ENCODE results near the gene EIF2B1. TPM values are rescaled to one million over a fixed set of nuclear protein-coding genes. Genes with fewer than 3 reads are reported as not detected.

Gene EIF2B1
- total and polyA plus RNA-seq, 7 donors = 23.1 to 155 (median 102) TPM

DNA sequence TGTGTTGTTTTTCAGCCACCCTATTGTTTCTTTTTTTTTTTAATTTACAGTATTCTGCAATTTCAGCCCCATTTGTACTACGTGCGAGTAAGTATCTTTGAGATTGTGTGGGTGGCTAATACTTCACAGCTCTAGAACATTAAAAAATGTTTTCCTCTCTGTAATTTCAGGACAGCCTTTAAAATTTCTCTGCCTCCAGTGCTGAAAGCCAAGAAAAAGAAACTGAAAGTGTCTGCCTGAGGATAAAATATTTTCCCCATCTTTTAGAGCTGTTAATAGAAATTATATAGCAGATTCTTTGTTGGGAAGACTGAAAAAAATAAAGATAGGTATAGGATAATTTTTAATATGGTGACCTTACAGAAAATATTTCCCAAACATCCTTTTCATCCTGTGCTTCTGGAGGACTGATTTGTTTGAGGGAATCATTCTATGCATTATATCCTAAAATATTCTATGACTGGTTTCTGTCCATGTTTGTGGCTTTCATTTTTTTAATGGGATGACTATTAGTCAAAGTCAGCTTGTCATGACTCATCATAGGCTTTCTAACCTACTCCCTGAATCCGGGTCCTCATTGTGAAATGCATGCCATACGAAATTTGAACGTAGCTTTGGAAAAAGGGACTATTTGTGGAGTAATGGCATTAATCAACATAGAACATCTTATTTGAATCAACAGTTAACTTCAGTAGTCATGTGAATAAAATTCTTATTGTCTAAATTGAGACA lies 26.7 kb upstream of the EIF2B1 start:
- no peak overlapping the region for H3K27ac ChIP-seq
- TF ChIP-seq, protein P1, sequence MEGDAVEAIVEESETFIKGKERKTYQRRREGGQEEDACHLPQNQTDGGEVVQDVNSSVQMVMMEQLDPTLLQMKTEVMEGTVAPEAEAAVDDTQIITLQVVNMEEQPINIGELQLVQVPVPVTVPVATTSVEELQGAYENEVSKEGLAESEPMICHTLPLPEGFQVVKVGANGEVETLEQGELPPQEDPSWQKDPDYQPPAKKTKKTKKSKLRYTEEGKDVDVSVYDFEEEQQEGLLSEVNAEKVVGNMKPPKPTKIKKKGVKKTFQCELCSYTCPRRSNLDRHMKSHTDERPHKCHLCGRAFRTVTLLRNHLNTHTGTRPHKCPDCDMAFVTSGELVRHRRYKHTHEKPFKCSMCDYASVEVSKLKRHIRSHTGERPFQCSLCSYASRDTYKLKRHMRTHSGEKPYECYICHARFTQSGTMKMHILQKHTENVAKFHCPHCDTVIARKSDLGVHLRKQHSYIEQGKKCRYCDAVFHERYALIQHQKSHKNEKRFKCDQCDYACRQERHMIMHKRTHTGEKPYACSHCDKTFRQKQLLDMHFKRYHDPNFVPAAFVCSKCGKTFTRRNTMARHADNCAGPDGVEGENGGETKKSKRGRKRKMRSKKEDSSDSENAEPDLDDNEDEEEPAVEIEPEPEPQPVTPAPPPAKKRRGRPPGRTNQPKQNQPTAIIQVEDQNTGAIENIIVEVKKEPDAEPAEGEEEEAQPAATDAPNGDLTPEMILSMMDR (IDR thresholded peaks at IDR 0.05) = no peak
- TF ChIP-seq EP300 (IDR thresholded peaks at IDR 0.05) (no peak), POLR2A (IDR thresholded peaks at IDR 0.05) (no peak), POLR2AphosphoS5 (IDR thresholded peaks at IDR 0.05) (no peak)
- DNase-seq = no peak
- H3K36me3 ChIP-seq = peaks cover 0 to 59% (median 16%) of the 10 kb centered on the region in 4 donors
- no peaks in the 10 kb centered on the region for H3K27me3 ChIP-seq
- no peak overlapping the region for H3K4me3 ChIP-seq
- intact Hi-C loops (cut with DNase I) = no loop called here
- H3K4me1 ChIP-seq = no peaks in the 10 kb centered on the region
- no peaks in the 10 kb centered on the region for H3K9me3 ChIP-seq
- 82 to 89% methylated on average over 5 of the region's 5 CpGs for WGBS, 2 donors

DNA sequence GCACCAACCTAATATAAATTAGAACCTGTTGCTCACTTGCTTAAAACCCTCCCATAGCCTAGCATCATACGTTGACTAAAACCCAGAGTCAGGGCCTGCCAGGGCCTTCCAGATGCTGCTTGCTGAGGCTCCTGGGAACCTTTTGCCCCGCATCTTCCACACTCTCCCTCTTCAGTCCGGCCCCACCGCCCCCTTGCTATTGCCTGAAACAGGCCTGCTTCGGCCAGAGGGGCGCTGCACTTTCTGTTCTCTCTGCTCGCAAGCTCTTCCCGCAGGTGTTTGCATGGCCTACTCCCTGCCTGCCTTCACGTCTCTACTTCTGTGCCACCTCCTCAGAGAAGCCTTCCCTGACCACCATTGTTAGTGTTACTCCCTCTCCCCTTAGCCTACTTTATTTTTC lies 23.7 kb upstream of the EIF2B1 start:
- H3K9me3 ChIP-seq = no peaks in the 10 kb centered on the region
- TF ChIP-seq EP300 (IDR thresholded peaks at IDR 0.05) (no peak), POLR2A (IDR thresholded peaks at IDR 0.05) (no peak), POLR2AphosphoS5 (IDR thresholded peaks at IDR 0.05) (no peak)
- TF ChIP-seq, protein P1 (IDR thresholded peaks at IDR 0.05) = no peak
- no peak overlapping the region for H3K4me3 ChIP-seq
- no peak for DNase-seq
- WGBS, 2 donors = 94 to 96% methylated on average over 9 of the region's 9 CpGs
- intact Hi-C loops (cut with DNase I) = no loop called here
- H3K27ac ChIP-seq = no peak overlapping the region
- H3K27me3 ChIP-seq = no peaks in the 10 kb centered on the region
- peaks cover 0 to 75% (median 15%) of the 10 kb centered on the region in 4 donors for H3K36me3 ChIP-seq
- H3K4me1 ChIP-seq = no peaks in the 10 kb centered on the region

DNA sequence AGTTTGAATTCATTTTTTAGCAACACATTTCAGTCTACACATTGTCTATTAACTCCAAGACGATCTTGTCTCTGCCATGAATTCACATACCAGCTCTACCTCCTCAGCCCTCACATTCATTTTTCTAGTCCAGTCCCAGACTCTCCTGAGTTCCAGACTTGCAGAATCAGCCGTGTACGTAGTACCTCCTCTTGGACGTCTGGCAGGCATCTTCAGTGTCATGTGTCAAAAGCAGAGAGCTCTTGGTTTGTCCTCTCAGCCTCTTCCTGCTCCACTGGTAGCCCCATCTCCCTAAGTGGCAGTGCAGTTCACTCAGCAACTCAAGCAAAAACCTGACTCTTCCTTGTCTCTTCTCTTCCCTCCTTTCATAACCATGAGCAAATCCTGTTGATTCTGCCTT lies 22.9 kb upstream of the EIF2B1 start:
- Histone ChIP-seq H3K4me1 (no peaks in the 10 kb centered on the region), H3K36me3 (peaks cover 0 to 78% (median 15%) of the 10 kb centered on the region in 4 donors), H3K27ac (no peak overlapping the region), H3K27me3 (no peaks in the 10 kb centered on the region), H3K4me3 (no peak overlapping the region), H3K9me3 (no peaks in the 10 kb centered on the region)
- no peak for DNase-seq
- WGBS, 2 donors = 87 to 91% methylated on average over 4 of the region's 4 CpGs
- TF ChIP-seq, protein P1 (IDR thresholded peaks at IDR 0.05) = no peak
- no peak for TF ChIP-seq POLR2AphosphoS5 (IDR thresholded peaks at IDR 0.05)
- TF ChIP-seq POLR2A (IDR thresholded peaks at IDR 0.05) = no peak
- TF ChIP-seq EP300 (IDR thresholded peaks at IDR 0.05) = no peak
- intact Hi-C loops (cut with DNase I) = no loop called here

DNA sequence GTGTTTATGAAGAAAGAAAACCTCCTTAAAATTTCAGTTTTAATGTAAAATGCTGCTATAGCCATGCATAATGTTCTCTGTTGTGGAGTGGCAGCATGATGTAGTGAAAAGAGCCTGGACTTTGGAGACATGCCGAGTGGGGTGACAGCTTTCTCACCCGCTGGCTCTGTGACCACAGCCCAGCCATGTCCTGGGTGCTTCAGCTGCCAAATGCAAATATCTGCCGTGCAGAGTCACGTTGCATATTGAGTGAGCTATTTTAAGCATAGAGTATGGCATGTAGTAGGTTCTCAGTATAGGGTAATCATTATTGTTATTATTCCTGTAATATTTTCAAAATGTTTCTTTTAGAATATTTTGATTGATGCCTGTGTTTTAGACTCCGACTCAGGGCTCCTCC lies 21.9 kb upstream of the EIF2B1 start:
- intact Hi-C loops (cut with DNase I) = no loop called here
- H3K36me3 ChIP-seq = peaks cover 0 to 78% (median 19%) of the 10 kb centered on the region in 4 donors
- TF ChIP-seq EP300 (IDR thresholded peaks at IDR 0.05) = no peak
- TF ChIP-seq, protein P1 (IDR thresholded peaks at IDR 0.05) = no peak
- DNase-seq = no peak
- no peak overlapping the region for H3K27ac ChIP-seq
- WGBS, 2 donors = 88 to 91% methylated on average over 5 of the region's 5 CpGs
- no peak overlapping the region for H3K4me3 ChIP-seq
- H3K9me3 ChIP-seq = no peaks in the 10 kb centered on the region
- H3K4me1 ChIP-seq = no peaks in the 10 kb centered on the region
- H3K27me3 ChIP-seq = no peaks in the 10 kb centered on the region

Data from sigmoid colon (tissue), 7 donors.